ENCODE results near the gene ITFG2.
"Not testable (repeated sequence)": the region's sequence is repeated elsewhere in the genome, so short reads cannot be mapped to it uniquely, and the experiment has no call there.

The ITFG2 gene

DNA sequence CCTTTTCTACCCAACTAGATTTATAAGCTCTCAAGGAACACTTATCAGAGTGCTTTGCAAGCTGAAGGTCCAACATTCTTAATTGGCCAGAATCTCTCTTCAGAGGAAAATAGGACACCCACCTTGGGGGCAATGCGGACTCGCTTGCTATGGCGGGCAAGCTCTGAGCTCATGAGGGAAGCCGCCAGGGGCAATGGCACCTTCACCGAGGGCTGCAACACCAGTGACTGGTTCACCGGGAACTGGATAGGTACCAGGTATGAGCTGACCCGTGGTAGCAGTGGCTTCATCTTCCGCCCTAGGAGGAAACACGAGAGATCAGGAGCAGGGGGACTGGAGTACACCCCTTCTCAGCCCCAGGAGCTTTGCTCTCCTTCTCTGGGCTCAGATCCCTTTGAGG is 51.7 kb downstream of the ITFG2 start:
- no peak for DNase-seq

DNA sequence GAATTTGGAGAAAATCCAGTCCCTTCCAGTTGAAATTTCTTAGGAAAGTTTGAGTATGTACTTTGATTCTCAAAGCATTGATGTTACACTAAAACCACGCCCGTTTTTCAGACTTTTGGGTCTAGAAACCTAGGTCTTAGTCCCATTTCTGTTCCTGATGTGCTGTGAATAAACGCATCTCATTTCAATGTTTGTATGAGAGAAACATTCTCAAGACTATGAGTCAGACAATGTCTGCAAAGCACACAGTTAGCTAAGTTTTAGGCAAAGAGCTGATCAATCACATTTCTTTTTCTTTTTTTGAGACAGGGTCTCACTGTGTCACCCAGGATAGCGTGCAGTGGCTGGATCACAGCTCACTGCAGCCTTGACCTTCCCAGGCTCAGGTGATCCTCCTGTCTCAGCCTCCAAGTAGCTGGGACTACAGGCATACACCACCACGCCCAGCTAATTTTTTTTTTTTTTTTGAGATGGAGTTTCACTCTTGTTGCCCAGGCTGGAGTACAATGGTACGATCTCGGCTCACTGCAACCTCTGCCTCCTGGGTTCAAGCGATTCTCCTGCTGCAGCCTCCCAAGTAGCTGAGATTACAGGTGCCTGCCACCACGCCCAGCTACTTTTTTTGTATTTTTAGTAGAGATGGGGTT is 56.6 kb downstream of the ITFG2 start:
- not testable (repeated sequence) for DNase-seq

All from CD4-positive, alpha-beta T cell treated with Interferon alpha-2 for 1 hour (primary cell).